GM12872 (cell line): ENCODE results near the gene CYP4V2.

Source experiments
- TF ChIP-seq, protein P1 (sequence below): IDR thresholded peaks from 3 replicates; pipeline ENCODE4 v1.5.1; 2011; ENCODE audit warnings: low read depth, mild to moderate bottlenecking, low read length, moderate library complexity; ENCODE audit not compliant: insufficient read depth

CYP4V2 gene

DNA sequence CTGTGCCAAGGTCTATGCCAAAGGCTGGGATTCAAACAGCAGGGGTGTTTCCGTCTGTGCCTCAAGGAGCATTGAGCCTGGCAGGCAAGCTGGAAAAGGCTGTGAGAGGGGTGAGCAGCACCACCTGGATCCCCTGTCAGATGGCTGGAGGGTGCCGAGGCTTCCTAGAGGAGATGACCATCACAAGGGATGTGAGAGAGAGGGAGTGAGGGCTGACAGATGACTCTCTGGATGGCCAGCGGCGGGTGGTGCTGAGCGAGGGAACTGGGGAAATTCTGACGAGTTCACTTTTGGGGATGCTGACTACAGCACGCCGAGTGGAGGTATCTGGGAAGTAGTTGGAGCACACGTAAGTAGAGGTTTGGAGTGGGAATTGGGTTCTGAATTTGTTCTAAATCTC, 22.6 kb upstream of the CYP4V2 start:
- TF ChIP-seq, protein P1, sequence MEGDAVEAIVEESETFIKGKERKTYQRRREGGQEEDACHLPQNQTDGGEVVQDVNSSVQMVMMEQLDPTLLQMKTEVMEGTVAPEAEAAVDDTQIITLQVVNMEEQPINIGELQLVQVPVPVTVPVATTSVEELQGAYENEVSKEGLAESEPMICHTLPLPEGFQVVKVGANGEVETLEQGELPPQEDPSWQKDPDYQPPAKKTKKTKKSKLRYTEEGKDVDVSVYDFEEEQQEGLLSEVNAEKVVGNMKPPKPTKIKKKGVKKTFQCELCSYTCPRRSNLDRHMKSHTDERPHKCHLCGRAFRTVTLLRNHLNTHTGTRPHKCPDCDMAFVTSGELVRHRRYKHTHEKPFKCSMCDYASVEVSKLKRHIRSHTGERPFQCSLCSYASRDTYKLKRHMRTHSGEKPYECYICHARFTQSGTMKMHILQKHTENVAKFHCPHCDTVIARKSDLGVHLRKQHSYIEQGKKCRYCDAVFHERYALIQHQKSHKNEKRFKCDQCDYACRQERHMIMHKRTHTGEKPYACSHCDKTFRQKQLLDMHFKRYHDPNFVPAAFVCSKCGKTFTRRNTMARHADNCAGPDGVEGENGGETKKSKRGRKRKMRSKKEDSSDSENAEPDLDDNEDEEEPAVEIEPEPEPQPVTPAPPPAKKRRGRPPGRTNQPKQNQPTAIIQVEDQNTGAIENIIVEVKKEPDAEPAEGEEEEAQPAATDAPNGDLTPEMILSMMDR: no peak

DNA sequence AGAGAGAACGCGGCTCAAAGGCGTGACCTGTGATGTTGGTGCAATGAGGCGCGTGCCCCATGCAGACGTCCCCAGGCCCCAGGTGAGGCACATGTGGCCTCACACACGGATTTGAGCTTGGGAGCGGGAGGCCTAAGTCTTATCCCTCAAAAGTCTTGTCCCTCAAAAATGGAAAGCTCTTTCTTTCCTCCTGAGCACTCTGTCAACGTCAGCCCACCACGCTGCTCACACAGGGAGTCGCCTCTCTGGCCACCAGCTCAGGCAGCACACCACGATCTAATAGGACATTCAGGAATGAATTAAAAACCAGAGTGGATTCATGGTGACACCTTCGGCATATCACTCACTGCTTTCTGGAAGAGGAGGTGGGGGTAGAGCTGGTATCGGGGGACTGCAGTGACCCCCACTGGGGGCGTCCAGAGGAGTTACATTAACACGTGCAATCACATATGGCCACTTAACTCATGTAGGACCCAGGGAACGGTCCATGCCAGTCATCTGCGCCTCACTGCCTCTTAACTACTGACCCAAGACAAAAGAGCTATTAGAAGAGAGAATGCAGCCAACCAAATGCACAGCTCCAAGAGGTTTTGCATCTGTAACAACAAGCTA, 21.9 kb upstream of the CYP4V2 start:
- TF ChIP-seq, protein P1: no peak

DNA sequence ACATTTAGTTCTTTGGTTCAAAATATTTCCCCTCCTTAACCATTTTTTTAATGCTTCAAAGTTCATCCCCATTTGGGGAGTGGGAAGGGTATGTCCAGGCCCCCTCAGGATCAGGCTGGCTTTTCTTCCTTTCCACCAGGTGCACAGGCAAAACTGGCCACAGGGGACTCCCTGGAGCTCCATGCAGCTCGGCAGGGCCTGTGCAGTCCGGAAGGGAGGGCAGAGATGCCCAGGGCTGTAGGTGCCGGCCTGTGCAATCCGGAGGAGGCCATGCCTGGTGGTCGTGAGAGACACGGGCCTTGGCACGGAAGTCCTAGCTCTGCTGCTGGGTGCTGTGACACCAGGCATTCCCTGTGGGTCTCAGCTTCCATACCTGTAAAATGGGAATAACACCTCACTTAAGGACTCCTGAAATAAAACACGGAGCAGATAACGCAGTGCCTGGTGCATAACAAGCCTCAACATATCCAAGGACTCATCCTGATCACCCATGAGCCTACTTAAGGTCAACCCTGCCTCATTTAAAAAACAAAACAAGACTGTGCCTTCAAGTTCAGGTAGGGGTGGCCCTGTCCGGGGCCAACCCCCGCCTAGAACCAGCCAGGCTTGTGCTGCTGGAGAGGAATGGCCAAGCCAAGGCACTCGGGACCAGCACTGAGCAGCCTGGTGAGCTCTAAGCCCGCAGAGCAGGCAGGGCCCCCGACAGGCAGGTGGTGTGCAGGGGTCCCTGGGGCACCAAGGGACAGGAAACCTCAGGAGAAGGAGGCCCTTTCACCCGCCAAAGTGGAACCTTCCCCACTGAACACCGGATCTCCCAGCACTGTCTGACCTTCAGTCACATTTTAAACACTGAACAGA, 21.2 kb upstream of the CYP4V2 start:
- TF ChIP-seq, protein P1: peak; percentile 23; the same call in 1 of the 3 replicates

DNA sequence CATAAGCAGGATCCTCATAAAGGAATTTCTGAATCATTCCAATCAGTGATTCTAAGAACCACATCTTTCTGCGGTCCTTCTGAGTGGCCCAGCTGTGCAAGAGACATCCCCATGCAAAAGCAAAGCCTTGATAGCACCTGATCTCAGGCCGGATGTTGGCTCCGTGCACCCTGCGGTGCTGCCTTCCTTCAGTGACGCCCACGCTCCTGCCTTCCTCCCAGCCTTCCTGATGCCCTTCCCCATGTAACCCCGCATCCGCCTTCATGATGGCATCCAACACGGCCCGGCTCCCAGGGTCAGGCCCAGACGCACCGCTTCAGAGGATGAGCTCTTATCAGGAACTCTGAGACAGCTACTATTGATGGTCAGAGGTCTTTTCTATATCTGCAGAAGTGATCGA, 20.4 kb upstream of the CYP4V2 start:
- TF ChIP-seq, protein P1: no peak

DNA sequence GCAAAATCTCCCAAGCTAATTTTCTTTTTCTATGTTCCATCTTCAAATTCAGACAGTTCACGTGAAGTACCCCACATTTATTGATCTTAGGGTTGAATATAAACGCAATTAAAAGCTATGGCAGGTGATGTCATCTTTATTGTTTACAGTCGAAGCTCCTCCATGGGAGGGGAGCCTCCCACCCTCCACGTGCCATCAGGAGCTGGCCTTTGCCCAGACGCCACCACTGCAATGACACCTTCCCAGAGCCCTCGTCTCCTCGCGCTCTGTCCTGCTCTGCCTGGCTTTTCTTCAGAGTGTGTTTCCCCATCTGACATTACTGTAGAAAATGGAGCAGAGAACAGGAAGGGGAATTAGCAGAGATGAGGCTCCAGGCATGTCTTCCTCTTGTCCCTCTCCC, 18.8 kb upstream of the CYP4V2 start:
- TF ChIP-seq, protein P1: no peak

DNA sequence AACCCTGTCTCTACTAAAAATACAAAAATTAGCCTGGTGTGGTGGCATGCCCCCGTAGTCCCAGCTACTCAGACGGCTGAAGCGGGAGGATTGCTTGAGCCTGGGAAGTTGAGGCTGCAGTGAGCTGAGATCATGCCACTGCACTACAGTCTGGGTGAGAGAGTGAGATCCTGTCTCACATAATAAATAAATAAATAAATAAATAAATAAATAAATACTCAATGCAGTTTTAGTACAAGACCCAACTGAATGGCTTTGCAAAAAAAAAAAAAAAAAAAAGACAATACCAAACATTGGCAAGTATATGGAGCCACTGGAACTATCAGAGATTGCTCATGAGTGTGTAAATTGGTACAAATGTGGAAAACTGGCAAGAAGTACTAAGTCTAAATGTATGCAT, 3.3 kb upstream of the CYP4V2 start:
- TF ChIP-seq, protein P1: no peak

DNA sequence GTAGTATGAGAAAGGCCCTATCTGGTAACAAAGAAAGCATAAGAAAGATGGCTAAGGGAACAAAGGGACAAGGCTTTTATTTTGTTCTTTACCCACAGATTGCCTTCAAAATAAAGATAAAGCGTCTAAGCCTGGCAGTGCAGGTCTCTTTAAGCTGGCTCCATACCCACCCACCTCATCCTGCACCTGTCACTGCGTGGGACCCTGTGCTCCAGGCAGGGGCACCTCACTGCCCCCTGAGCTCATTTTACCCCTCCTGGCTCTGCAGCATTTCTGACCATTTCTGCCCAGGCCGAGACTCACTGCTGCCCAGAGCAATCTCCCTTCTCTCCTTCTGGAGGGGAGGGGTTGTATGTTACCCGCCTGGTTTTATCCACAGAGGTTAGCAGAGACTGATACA, 1.7 kb upstream of the CYP4V2 start:
- TF ChIP-seq, protein P1: no peak
